ENCODE data around the gene HYI. TPM values are rescaled to one million over a fixed set of nuclear protein-coding genes. Genes with fewer than 3 reads are reported as not detected.
"Not testable (repeated sequence)": the region's sequence is repeated elsewhere in the genome, so short reads cannot be mapped to it uniquely, and the experiment has no call there.

Gene HYI
- total RNA-seq, 1 donor from 2014 or later, result 28.9 TPM

GRCh38 chr1:43464681-43465504 lies 11.2 kb upstream of the HYI start:
- peak; percentile 38 for DNase-seq (ENCODE audit: low read depth)

DNA sequence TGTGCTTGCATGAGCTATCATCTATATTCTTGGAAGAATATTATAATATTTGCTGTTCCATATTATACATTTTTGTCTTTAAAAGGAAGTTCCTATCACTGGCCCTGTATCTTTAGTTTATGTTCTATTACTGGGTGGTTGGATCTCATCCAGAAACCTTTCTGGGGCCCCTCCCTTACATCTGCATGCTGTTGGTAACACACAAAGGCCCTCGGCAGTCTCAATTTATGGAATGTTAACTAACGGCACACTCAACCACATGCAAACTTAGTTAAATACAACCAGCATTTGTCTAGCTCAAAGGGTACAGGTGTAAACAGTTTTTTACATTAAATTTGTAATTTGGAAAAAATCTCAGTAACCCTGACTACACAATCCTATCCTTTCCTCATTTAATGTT lies 9.7 kb upstream of the HYI start:
- DNase-seq (ENCODE audit: low read depth), result no peak

GRCh38 chr1:43460988-43461693 lies 7.4 kb upstream of the HYI start:
- no peak for DNase-seq (ENCODE audit: low read depth)

- not testable (repeated sequence) for DNase-seq (ENCODE audit: low read depth)
These were observed 4.6 kb upstream of the HYI start for GRCh38 chr1:43458379-43458778.

- no peak for DNase-seq (ENCODE audit: low read depth)
These were observed 1.6 kb upstream of the HYI start for GRCh38 chr1:43455213-43455889.

- peak; percentile 84 for DNase-seq (ENCODE audit: low read depth)
These were observed 710 bp upstream of the HYI start for GRCh38 chr1:43454270-43455011.

- DNase-seq (ENCODE audit: low read depth), result peak; percentile 37
These were observed 816 bp downstream of the HYI start for GRCh38 chr1:43452789-43453441.

DNA sequence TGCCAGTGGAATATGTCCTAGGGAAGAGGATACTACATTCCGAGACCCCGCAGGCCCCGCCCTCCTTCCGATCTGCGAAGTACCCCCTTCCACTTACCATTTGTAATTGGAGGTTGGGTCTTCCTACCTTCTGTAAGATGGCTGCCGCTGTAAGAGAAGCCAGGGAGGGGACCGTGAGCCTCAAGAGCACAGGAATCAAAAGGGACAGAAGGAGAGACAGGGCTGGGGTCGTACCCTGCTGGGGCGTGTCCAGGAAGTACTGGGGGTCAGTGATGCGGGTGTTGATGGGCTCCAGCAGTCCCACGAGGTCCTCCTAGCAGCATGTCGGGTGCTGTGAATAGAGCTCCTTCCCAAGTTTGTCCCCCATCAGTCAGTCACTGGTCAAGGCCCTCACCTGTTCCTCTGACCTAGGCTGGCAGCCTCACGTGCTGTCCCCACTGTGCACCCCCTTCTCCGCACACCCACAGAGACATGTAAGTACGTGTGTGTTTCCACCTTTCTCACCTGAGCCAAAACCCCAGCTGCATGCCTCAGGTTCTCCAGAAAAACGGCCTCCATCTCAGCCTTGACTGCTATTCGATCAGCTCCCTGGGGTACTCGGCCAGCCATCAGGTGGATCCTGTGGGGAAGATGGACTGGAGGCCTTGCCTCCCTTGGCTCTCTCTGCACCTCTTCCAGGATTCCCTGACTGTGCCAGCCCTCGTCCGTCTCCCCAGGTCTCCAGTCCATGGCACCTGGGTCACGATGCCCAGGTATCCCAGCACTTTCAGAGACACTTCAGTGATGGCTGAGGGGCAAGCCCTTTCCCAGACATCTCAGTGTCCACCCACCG lies 1.8 kb downstream of the HYI start:
- no peak for DNase-seq (ENCODE audit: low read depth)

DNA sequence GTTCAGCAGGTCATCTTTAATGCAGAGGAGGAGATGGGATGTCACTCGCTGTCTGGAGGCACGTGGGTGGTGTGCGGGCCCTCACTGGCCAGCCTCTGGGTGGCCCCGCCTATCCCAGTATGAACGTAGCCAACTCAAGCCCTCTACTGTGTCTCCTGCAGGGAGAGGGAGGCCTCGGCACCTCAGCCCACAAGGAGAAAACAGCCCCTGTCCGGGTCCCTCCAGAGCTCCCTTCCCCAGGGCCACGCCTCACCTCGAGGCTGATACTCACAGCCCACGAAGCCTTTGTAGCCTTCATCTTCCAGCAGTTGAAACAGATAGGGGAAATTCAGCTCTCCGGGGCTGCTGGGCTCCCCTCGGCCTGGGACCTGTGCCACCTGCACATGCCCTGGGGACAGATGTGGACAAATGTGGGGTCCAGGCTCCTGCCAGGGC lies 2.6 kb downstream of the HYI start:
- no peak for DNase-seq (ENCODE audit: low read depth)

GRCh38 chr1:43450251-43450941 lies 3.3 kb downstream of the HYI start:
- no peak for DNase-seq (ENCODE audit: low read depth)

- DNase-seq (ENCODE audit: low read depth), result no peak
These were observed 4.0 kb downstream of the HYI start for GRCh38 chr1:43449708-43450069.

DNA sequence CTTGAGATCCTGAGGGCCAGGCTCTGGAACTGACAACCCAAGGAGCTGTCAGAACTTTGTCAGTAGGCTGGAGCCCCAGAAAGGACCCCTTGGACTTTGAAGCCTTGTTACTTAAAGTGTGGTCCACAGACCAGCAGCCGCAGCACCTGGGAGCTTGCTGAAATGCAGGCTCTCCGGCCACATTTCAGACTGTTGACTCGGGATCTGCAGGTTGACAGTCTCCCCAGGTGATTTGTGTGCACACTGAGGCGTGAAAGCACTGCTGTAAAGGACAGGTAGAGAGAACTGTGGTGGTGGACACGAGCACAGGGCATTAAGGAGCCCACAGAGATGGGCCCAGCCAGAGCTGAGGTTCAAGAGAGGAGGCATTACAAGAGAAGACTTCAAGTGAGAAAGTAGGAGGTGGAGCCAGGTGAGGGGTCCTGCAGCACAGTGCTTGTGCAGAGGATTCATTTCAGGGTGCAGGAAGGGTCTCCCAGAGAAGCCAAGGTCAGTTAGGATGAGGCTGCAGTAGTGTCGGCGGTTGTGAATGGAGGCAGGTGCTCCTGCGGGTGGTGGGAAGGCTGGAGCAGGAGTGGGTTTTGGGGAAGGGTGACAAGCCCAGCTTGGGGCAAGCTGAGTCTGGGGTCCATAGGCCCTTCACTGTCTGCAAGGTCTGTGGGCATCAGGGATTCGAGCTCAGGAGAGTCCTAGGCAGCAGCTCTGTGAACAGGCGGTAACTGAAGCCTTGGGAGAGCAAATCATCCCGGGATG lies 4.6 kb downstream of the HYI start:
- DNase-seq (ENCODE audit: low read depth), result no peak

DNA sequence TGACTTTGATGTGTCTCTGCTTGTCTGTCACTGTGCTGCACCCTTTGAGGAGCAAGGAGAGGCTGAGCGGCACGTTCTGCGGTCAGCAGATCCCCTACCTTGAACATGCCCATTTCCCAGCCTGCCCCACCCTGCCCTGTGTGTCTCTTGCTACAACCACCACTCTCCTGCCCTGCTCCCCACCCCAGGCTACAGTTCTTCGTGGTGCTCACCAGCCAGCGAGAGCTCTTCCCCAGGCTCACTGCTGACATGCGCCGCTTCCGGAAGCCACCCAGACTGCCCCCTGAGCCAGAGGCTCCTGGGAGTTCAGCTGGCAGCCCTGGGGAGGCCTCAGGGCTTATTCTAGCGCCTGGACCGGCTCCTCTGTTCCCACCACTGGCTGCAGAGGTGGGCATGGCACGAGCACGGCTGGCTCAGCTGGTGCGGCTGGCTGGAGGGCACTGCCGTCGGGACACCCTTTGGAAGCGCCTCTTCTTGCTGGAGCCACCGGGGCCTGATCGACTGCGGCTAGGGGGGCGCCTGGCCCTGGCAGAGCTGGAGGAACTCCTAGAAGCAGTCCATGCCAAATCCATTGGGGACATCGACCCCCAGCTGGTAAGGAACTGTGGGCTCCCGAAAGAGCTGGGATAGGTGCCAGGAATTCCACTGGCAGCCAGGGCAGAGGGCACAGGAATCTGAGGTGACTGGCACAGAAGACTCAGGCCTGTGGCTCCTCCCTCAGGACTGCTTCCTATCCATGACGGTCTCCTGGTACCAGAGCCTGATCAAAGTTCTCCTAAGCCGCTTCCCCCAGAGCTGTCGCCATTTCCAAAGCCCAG lies 5.6 kb downstream of the HYI start:
- DNase-seq (ENCODE audit: low read depth), result peak; percentile 51

DNA sequence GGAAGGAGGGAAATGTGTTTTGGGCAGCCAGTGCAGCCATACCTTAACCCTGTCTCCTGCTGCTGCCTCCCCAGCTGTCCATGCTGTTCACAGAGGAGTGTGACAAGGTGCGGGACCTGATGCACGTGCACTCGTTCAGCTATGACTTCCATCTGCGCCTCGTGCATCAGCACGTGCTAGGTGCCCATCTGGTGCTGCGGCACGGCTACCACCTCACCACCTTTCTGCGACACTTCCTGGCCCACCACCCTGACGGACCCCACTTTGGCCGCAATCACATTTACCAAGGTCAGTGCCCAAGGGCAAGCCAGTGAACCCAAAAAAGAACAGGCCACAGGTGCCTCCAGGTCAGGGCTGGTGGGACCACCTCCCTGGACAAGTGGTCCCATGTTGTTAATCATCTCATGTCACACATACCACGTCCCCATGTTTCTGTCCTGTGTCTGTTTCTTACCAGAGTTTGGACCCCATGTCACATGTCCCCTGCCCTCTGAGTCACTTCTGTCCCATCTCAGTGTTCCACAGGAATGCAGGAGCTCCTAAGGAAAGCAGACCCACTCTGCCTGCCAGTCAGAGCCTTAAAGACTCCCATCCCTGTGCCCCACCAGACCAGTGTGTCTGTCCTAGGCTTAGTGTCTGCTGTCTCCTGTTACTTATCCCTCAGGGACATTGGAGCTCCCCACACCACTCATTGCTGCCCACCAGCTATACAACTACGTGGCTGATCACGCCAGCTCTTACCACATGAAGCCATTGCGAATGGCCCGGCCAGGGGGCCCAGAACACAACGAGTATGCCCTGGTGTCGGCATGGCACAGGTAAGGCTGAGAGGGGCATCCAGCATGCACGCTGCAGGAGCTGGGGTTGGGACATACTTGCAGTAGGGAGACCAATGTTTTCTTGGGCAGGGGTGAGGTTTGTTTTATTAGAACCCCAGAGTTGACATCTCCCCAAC lies 6.6 kb downstream of the HYI start:
- DNase-seq (ENCODE audit: low read depth), result no peak

GRCh38 chr1:43446388-43446740 lies 7.4 kb downstream of the HYI start:
- no peak for DNase-seq (ENCODE audit: low read depth)

GRCh38 chr1:43445606-43446387 lies 7.9 kb downstream of the HYI start:
- no peak for DNase-seq (ENCODE audit: low read depth)
